H9 (cell line): ENCODE results near the gene ZRANB3. TPM values are rescaled to one million over a fixed set of nuclear protein-coding genes. Genes with fewer than 3 reads are reported as not detected.
"Not testable (repeated sequence)": the region's sequence is repeated elsewhere in the genome, so short reads cannot be mapped to it uniquely, and the experiment has no call there.

Source experiments
- DNase-seq: peaks from one replicate; pipeline ENCODE4 v3.0.0-alpha.2; 2017
- H2AFZ ChIP-seq: one replicate; pipeline ENCODE4 v1.6.1; 2013; ENCODE audit warnings: mild to moderate bottlenecking, low read length, control low read depth, moderate library complexity
- H2AK5ac ChIP-seq: 2 replicates; pipeline ENCODE4 v1.6.1; 2013; ENCODE audit warnings: low read length, control low read depth, mixed read lengths; ENCODE audit not compliant: insufficient read length
- H2BK120ac ChIP-seq: one replicate; pipeline ENCODE4 v1.6.1; 2013; ENCODE audit warnings: low read depth, mild to moderate bottlenecking, low read length, control low read depth, inconsistent platforms; ENCODE audit not compliant: poor library complexity, severe bottlenecking
- H2BK12ac ChIP-seq: 2 replicates; pipeline ENCODE4 v1.6.1; 2013; ENCODE audit warnings: low read length, control low read depth, mixed read lengths, low read depth; ENCODE audit not compliant: insufficient read length
- H2BK15ac ChIP-seq: 2 replicates; pipeline ENCODE4 v1.6.1; 2013; ENCODE audit warnings: low read depth, low read length, control low read depth
- H2BK20ac ChIP-seq: one replicate; pipeline ENCODE4 v1.6.1; 2013; ENCODE audit warnings: low read depth, mild to moderate bottlenecking, low read length, control low read depth, inconsistent platforms; ENCODE audit not compliant: poor library complexity, severe bottlenecking
- H2BK5ac ChIP-seq: 2 replicates; pipeline ENCODE4 v1.6.1; 2013; ENCODE audit warnings: low read length, control low read depth, mixed read lengths; ENCODE audit not compliant: insufficient read length
- H3K14ac ChIP-seq: 2 replicates; pipeline ENCODE4 v1.6.1; 2013; ENCODE audit warnings: low read length, control low read depth; ENCODE audit not compliant: insufficient read depth
- H3K18ac ChIP-seq: 2 replicates; pipeline ENCODE4 v1.6.1; 2013; ENCODE audit warnings: low read depth, mild to moderate bottlenecking, mixed read lengths, low read length, control low read depth; ENCODE audit not compliant: insufficient read length
- H3K23ac ChIP-seq: 2 replicates; pipeline ENCODE4 v1.6.1; 2013; ENCODE audit warnings: low read length, control low read depth, mixed read lengths, low read depth; ENCODE audit not compliant: insufficient read length
- H3K23me2 ChIP-seq: 2 replicates; pipeline ENCODE4 v1.6.1; 2013; ENCODE audit warnings: low read depth, mild to moderate bottlenecking, mixed read lengths, low read length, control low read depth; ENCODE audit not compliant: insufficient read length, poor library complexity, severe bottlenecking
- H3K27ac ChIP-seq: 2 replicates; pipeline ENCODE4 v1.5.1; 2013; ENCODE audit warnings: low read length, control low read depth, mixed read lengths, low read depth; ENCODE audit not compliant: insufficient read length
- H3K27me3 ChIP-seq: 2 replicates; pipeline ENCODE4 v1.6.1; 2013; ENCODE audit warnings: low read length, control low read depth, inconsistent platforms; ENCODE audit not compliant: insufficient read depth
- H3K4ac ChIP-seq: 2 replicates; pipeline ENCODE4 v1.6.1; 2013; ENCODE audit warnings: low read depth, mild to moderate bottlenecking, control low read depth, inconsistent platforms, low read length, moderate library complexity
- H3K4me1 ChIP-seq: 2 replicates; pipeline ENCODE4 v1.6.1; 2013; ENCODE audit warnings: low read length, control low read depth, inconsistent platforms; ENCODE audit not compliant: insufficient read depth
- H3K4me2 ChIP-seq: 2 replicates; pipeline ENCODE4 v1.6.1; 2013; ENCODE audit warnings: low read length, control low read depth, mixed read lengths; ENCODE audit not compliant: insufficient read length, insufficient read depth
- H3K56ac ChIP-seq: 2 replicates; pipeline ENCODE4 v1.6.1; 2013; ENCODE audit warnings: low read depth, mild to moderate bottlenecking, mixed read lengths, low read length, control low read depth; ENCODE audit not compliant: insufficient read length
- H3K79me1 ChIP-seq: 2 replicates; pipeline ENCODE4 v1.6.1; 2013; ENCODE audit warnings: low read depth, mild to moderate bottlenecking, moderate library complexity, low read length, control low read depth, inconsistent platforms; ENCODE audit not compliant: insufficient read depth, poor library complexity, severe bottlenecking
- H3K79me2 ChIP-seq: 2 replicates; pipeline ENCODE4 v1.6.1; 2013; ENCODE audit warnings: low read length, control low read depth, inconsistent platforms; ENCODE audit not compliant: insufficient read depth
- H3K9ac ChIP-seq: 2 replicates; pipeline ENCODE4 v1.6.1; 2013; ENCODE audit warnings: low read length, control low read depth, mixed read lengths; ENCODE audit not compliant: insufficient read length; ENCODE audit errors: extremely low read depth
- H3K9me3 ChIP-seq: one replicate; pipeline ENCODE4 v1.6.1; 2013; ENCODE audit warnings: low read depth, low read length, inconsistent platforms; ENCODE audit not compliant: control insufficient read depth
- H3T11ph ChIP-seq: one replicate; pipeline ENCODE4 v1.6.1; 2013; ENCODE audit warnings: mild to moderate bottlenecking, low read length, control low read depth, inconsistent platforms
- H4K20me1 ChIP-seq: one replicate; pipeline ENCODE4 v1.6.1; 2013; ENCODE audit not compliant: control insufficient read depth, insufficient read length, insufficient read depth
- H4K5ac ChIP-seq: 2 replicates; pipeline ENCODE4 v1.6.1; 2013; ENCODE audit warnings: low read depth, mild to moderate bottlenecking, mixed read lengths, low read length, control low read depth; ENCODE audit not compliant: insufficient read length
- H4K8ac ChIP-seq: replicated peaks from 2 replicates; pipeline ENCODE4 v1.6.1; 2013; ENCODE audit warnings: low read length, control low read depth, mixed read lengths, low read depth; ENCODE audit not compliant: insufficient read length
- H4K91ac ChIP-seq: 2 replicates; pipeline ENCODE4 v1.6.1; 2013; ENCODE audit warnings: low read depth, mild to moderate bottlenecking, moderate library complexity, mixed read lengths, low read length, control low read depth; ENCODE audit not compliant: insufficient read length
- H3K27ac Mint-ChIP-seq, 3 experiments: 2 replicates in 2 of 3; 3 replicates in 1 of 3; pipeline ENCODE4 v1.8.0; 2020 to 2021; ENCODE audit warnings: mixed read lengths in 3 of 3, mild to moderate bottlenecking in 1 of 3, moderate library complexity in 1 of 3
- H3K27me3 Mint-ChIP-seq: 2 replicates; pipeline ENCODE4 v1.8.0; 2021; ENCODE audit warnings: low read depth, mild to moderate bottlenecking, moderate library complexity, mixed read lengths
- H3K36me3 Mint-ChIP-seq, 3 experiments: 2 replicates in 2 of 3; 3 replicates in 1 of 3; pipeline ENCODE4 v1.8.0; 2020 to 2021; ENCODE audit warnings: low read depth in 3 of 3, mixed read lengths in 3 of 3; ENCODE audit not compliant: insufficient read depth in 1 of 3
- H3K4me1 Mint-ChIP-seq, 2 experiments: 2 replicates each; pipeline ENCODE4 v1.8.0; 2020; ENCODE audit warnings: mixed read lengths in 2 of 2
- H3K4me3 Mint-ChIP-seq, 2 experiments: 2 replicates in 1 of 2; 3 replicates in 1 of 2; pipeline ENCODE4 v1.8.0; 2020 to 2021; ENCODE audit warnings: mild to moderate bottlenecking in 2 of 2, mixed read lengths in 2 of 2, moderate library complexity in 1 of 2
- H3K9me3 Mint-ChIP-seq, 2 experiments: 2 replicates in 1 of 2; 3 replicates in 1 of 2; pipeline ENCODE4 v1.8.0; 2020; ENCODE audit warnings: mild to moderate bottlenecking in 2 of 2, mixed read lengths in 2 of 2, moderate library complexity in 1 of 2
- CTCF ChIP-seq: fragments of 200-600 bp; sonication (generic); conservative IDR thresholded peaks from 3 replicates; pipeline ENCODE4 v1.8.0; 2021; ENCODE audit warnings: antibody characterized with exemption, mild to moderate bottlenecking
- WGBS: extraction: QIAGEN DNeasy Blood & Tissue Kit; methylation state at CpG from one replicate; pipeline ENCODE4 v1.1.7; 2013; ENCODE audit warnings: missing lambda C conversion rate, low lambda C conversion rate, mixed read lengths; ENCODE audit not compliant: insufficient read length; ENCODE audit errors: extremely low coverage; 5-methylcytosine and 5-hydroxymethylcytosine counted together
- total RNA-seq: library from RNA; stranded (reverse); gene quantifications from 2 replicates; pipeline ENCODE4 v1.2.1, GENCODE V29; 2021

ZRANB3 gene
- total RNA-seq, 1 experiment from 2014 or later: 16.7 TPM

GRCh38 chr2:135113322-135113721 is 417.7 kb downstream of the ZRANB3 start:
- no peaks in the 10 kb centered on the region for H3K27me3 ChIP-seq
- no CpG with 5 or more reads among the region's 3 CpGs for whole genome bisulfite sequencing
- H4K8ac ChIP-seq: no peak overlapping the region
- TF ChIP-seq CTCF: no peak
- no peaks in the 10 kb centered on the region for H3K4me1 Mint-ChIP-seq
- H3K79me2 ChIP-seq: no peaks in the 10 kb centered on the region
- H3K23me2 ChIP-seq: no peaks in the 10 kb centered on the region
- no peak overlapping the region for H4K5ac ChIP-seq
- no peak overlapping the region for H3K27ac Mint-ChIP-seq
- H3K14ac ChIP-seq: no peak overlapping the region
- no peaks in the 10 kb centered on the region for H3K27me3 Mint-ChIP-seq
- H4K91ac ChIP-seq: no peak overlapping the region
- peaks cover 3 to 5% of the 10 kb centered on the region in 2 experiments; a peak in 2 of 5 replicates for H3K9me3 Mint-ChIP-seq
- H3K4me1 ChIP-seq: no peaks in the 10 kb centered on the region
- H3K4me3 Mint-ChIP-seq: no peak overlapping the region
- DNase-seq: no peak
- H3T11ph ChIP-seq: no peak overlapping the region
- H3K18ac ChIP-seq: no peak overlapping the region
- H3K23ac ChIP-seq: no peak overlapping the region
- H3K9ac ChIP-seq: no peak overlapping the region
- H3K9me3 ChIP-seq: no peaks in the 10 kb centered on the region
- H3K27ac ChIP-seq: no peak overlapping the region
- H3K4ac ChIP-seq: no peak overlapping the region
- no peak overlapping the region for H2AFZ ChIP-seq
- H3K4me2 ChIP-seq: no peak overlapping the region
- H4K20me1 ChIP-seq: no peaks in the 10 kb centered on the region
- peaks cover 0 to 22% (median 17%) of the 10 kb centered on the region in 3 experiments; a peak in 4 of 7 replicates for H3K36me3 Mint-ChIP-seq
- no peak overlapping the region for H2BK5ac ChIP-seq
- no peak overlapping the region for H2BK12ac ChIP-seq
- H3K79me1 ChIP-seq: no peaks in the 10 kb centered on the region
- no peak overlapping the region for H2BK20ac ChIP-seq
- no peak overlapping the region for H2BK120ac ChIP-seq
- H3K56ac ChIP-seq: no peak overlapping the region
- H2AK5ac ChIP-seq: no peak overlapping the region
- no peak overlapping the region for H2BK15ac ChIP-seq

GRCh38 chr2:135105513-135106316 is 425.3 kb downstream of the ZRANB3 start:
- not testable (repeated sequence) for H3K4me1 ChIP-seq, H2BK5ac ChIP-seq, H3K27me3 Mint-ChIP-seq, H3K4me3 Mint-ChIP-seq, H2BK15ac ChIP-seq, H3K27me3 ChIP-seq, H3T11ph ChIP-seq, H2BK120ac ChIP-seq, H3K27ac ChIP-seq, H2BK12ac ChIP-seq, DNase-seq, H3K23ac ChIP-seq, H3K56ac ChIP-seq, H4K20me1 ChIP-seq, H3K4me1 Mint-ChIP-seq, H4K91ac ChIP-seq, H3K23me2 ChIP-seq, H3K79me1 ChIP-seq, H3K18ac ChIP-seq, H3K79me2 ChIP-seq, H2AFZ ChIP-seq, H2BK20ac ChIP-seq, H3K27ac Mint-ChIP-seq, H3K4me2 ChIP-seq, H2AK5ac ChIP-seq, H3K9ac ChIP-seq, H4K8ac ChIP-seq, H3K9me3 ChIP-seq, H4K5ac ChIP-seq, H3K4ac ChIP-seq, H3K14ac ChIP-seq
- Mint-ChIP-seq H3K9me3 (peaks cover 7 to 28% of the 10 kb centered on the region in 2 experiments; a peak in 4 of 5 replicates), H3K36me3 (peaks cover 29 to 41% (median 30%) of the 10 kb centered on the region in 3 experiments)
- WGBS: no CpG with 5 or more reads among the region's 56 CpGs
